GM04503 (cell line): Measurements from ENCODE around the gene SEC63.
"Not testable (repeated sequence)": the region's sequence is repeated elsewhere in the genome, so short reads cannot be mapped to it uniquely, and the experiment has no call there.

Experiments
- DNase-seq: peaks from one replicate; pipeline ENCODE4 v3.0.0-alpha.2; 2012; ENCODE audit warnings: low read depth

SEC63 gene

DNA sequence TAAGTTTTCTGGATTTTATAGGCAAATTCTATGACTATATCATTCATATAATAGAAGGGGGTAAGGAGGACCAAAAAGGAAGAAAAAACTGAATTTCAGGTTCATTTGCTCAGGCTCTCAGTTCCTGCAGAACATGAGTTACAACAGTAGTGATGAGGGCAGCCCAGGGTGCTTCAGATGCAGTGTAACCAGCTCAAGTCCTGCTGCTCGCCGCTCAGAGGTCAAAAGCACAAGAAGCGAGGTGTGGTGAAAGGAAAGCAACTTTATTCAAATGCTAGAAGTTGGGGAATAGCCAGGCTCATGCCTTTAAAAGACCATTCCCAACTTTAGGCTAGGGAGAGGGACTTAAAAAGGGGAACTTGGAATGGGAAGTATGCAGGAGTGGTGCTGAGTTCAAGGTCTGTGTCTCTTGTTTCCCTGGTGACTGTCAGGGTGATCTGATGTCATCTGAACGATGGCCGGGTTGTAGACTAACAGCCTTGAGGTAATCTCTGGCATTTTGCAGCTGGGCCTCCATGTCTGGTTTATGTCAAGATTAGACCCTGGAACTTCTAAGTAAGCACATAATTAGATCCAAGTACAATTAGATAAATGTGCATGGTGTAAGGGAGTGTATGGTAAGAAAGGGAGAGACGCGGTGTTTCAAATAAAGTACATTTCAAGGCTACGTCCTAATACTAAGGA, 14.5 kb upstream of the SEC63 start:
- DNase-seq, result no peak

- DNase-seq, result no peak
Measured at GRCh38 chr6:107971181-107971580, 13.2 kb upstream of the SEC63 start.

GRCh38 chr6:107970255-107970654, 12.2 kb upstream of the SEC63 start:
- DNase-seq, result no peak

DNA sequence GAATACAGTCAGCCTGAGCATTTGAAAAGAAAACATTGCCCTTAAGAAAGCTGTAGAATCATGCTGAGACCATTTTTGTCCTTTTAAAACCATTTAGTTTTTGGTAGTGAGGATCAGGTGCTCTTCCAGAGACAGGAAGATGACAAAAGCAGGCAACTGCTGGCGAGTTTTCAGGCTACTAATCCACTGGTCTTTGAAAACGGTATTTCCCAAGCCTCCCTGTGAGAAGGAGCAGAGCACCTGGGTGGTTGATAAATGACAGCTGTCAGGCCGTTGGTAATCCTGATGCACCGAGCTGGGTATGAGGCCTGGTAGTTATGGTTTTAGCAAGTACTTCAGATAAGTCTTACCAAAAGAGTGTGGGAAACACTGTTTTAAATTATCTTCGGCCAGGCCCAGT, 10.1 kb upstream of the SEC63 start:
- DNase-seq, result no peak

GRCh38 chr6:107965746-107966145, 7.7 kb upstream of the SEC63 start:
- peak; percentile 81 for DNase-seq

GRCh38 chr6:107962723-107963122, 4.7 kb upstream of the SEC63 start:
- no peak for DNase-seq

GRCh38 chr6:107959392-107959791, 1.4 kb upstream of the SEC63 start:
- no peak for DNase-seq

- DNase-seq, result not testable (repeated sequence)
Measured at GRCh38 chr6:107958689-107959362, 818 bp upstream of the SEC63 start.

DNA sequence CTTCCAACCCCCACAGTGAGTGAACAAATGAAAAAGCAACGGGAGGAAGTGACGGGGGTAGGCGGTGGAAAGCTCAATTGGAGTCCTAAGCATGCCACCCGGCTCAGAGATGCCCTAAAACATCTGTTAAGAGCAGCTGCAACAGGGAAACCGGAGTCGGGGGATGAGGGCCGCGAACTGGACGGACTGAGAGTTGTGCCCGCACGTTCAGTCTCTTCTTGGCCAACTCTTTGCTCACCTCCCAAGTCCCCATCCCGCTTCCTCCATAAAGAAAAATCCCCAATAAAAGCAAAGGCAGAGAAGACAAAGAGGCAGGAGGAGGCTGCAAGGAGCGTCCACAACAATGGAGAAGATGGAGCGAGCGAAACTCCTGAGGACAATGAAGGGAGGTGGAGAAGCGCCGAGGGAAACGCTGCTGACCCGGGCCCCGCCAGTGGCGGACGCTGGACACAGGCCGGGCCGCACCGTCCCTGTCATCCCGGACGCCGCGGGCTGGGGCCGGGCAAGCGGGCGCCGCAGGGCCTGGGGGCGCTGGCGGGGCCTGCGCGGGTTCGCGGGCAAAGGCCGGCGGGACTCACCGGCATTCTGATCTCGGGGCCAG, 600 bp downstream of the SEC63 start:
- no peak for DNase-seq

GRCh38 chr6:107956586-107957307, 1.3 kb downstream of the SEC63 start:
- no peak for DNase-seq

GRCh38 chr6:107956181-107956580, 1.8 kb downstream of the SEC63 start:
- no peak for DNase-seq

GRCh38 chr6:107953858-107954414, 4.1 kb downstream of the SEC63 start:
- DNase-seq, result not testable (repeated sequence)

DNA sequence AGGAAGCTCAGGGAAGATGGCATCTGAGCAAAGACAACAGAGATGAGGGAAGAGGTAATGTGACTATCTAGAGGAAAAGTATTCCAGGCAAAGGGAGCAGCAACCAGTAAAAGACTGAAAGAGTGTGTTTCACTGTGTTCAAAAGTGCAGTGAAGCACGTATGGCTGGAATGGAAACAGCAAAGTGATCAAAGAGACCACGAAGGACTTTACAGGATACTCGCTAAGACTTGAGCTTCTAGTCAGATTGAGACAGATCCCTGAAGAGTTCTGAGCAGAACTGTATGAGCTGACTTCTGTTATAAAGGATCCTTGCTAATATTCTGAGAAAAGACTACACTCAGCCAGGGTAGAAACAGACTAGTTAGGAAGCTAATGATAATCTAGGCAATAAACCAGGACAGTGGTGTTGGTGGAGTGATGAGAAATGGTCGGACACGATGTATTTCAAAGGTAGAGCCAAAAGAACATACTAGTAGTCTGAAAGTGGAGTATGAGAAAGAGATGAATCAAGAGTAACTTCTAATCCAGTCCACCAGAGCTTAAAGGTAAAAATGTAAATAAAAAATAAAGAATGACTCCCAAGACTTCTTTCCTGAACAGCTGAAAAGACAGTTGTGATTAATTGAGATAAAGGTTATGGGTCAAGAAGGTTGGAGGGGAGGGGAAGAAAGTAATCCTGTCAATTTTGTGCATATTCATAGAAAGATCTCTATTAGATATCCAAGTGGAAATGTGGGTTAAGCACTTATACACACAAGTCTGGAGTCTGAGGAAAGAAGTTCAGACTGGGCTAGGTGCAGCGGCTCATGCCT, 14.2 kb downstream of the SEC63 start:
- no peak for DNase-seq

DNA sequence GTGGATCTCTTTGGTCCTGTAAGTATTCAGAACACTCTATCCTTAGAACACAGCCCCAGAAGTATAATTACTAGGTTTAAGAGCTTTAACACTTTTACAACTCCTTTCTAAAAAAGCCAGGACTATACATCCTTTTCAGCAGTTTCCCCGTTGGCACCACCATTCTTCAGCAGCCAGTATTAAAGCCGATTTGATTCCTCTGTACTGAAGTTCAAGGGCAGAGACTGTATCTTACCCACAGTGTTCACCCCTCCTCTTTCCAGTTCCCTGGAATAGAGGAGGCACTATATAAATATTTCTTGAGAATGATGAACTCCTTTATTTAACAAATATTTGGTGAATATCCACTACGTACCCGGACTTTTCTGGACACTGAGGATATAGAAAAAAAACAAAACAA, 15.9 kb downstream of the SEC63 start:
- no peak for DNase-seq

DNA sequence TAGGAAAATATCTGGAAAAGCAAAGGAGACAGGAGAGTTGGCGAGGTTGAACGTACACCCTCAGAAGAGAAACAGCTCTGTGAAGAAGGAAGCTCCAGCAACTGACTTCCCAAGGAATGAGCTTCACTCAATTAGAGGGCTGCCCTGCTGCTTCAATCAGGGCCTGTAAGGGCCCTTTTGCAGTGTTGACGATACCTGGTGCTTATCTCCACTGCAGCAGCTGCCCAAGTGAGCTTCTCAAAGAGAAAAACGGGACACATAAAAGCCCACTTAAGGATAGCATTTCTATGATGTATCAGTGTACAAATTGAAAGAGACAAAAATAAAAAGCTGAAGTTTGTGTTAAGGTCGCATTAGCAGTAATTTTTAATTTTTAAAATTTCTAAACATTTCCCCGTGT, 16.4 kb downstream of the SEC63 start:
- DNase-seq, result no peak

- DNase-seq, result no peak
Measured at GRCh38 chr6:107941199-107941598, 16.8 kb downstream of the SEC63 start.

DNA sequence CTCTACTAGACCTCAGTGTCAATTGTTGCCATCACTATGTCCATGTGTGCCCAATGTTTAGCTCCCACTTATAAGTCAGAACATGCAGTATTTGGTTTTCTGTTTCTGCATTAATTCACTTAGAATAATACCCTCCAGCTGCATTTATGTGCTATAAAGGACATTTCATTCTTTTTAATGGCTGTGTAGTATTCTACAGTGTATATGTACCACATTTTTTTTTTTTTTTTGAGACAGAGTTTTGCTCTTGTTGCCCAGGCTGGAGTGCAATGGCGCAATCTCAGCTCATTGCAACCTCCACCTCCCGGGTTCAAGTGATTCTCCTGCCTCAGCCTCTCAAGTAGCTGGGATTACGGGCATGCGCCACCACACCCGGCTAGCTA, 21.1 kb downstream of the SEC63 start:
- not testable (repeated sequence) for DNase-seq

GRCh38 chr6:107936162-107936909, 21.7 kb downstream of the SEC63 start:
- no peak for DNase-seq

GRCh38 chr6:107934229-107934628, 23.8 kb downstream of the SEC63 start:
- DNase-seq, result not testable (repeated sequence)

- DNase-seq, result no peak
Measured at GRCh38 chr6:107932580-107932979, 25.4 kb downstream of the SEC63 start.

GRCh38 chr6:107931894-107932293, 26.1 kb downstream of the SEC63 start:
- no peak for DNase-seq
